Stimulated activated CD4-positive, alpha-beta T cell treated with anti-CD3 and anti-CD28 coated beads, Interleukin-4, amount 100 ng/mL, for 48 hours (primary cell): ENCODE results near the gene ADARB2.

Experiments
- DNase-seq, 2 donors: peaks; one replicate each; pipeline ENCODE4 v3.0.0-alpha.2; 2020; ENCODE audit warnings: low read depth in 2 of 2

ADARB2 gene

DNA sequence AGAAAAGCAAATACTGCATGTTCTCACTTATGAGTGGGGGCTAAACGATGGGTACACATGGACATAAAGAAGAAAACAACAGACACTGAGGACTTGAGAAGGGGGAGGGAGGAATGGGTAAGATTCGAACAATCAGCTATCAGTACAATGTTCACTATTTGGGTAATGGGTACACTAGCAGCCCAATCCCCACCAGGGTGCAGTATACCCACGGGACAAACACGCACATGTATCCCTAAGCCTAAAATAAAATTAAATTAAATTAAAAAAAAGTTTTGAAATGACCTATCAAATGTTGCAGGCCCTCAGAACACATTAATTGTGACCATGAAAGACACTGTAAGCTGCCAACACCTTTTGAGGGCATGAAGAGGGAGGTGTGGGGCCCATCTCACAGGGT lies 365.1 kb downstream of the ADARB2 start:
- no peak for DNase-seq

- no peak for DNase-seq
Measured at GRCh38 chr10:1370298-1370697, 367.0 kb downstream of the ADARB2 start.

DNA sequence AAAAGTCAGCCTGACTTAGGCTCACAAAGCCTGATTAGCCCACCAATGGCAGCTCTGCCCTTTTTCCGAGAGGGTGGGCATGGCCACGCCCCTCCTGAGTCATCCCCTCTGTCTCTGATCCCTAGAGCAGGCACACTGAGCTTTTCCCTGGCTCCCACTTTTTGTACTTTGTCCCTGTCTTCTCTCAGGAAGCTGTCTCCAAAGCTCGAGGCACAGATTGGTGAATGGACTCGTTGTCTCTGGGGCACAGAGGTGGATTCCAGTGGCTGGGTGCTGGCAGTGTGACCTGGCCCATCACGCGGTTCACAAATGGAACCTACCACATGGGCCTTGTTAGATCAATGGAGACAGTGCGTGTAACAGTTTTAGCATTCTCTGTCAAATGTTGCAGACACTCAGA lies 367.7 kb downstream of the ADARB2 start:
- DNase-seq: no peak

GRCh38 chr10:1369197-1369596 lies 368.1 kb downstream of the ADARB2 start:
- DNase-seq: no peak

GRCh38 chr10:1368842-1369171 lies 368.5 kb downstream of the ADARB2 start:
- peak; percentile 27 to 29 for DNase-seq

- no peak for DNase-seq
Measured at GRCh38 chr10:1367938-1368841, 369.1 kb downstream of the ADARB2 start.

GRCh38 chr10:1366811-1367425 lies 370.4 kb downstream of the ADARB2 start:
- no peak for DNase-seq

GRCh38 chr10:1366322-1366691 lies 371.0 kb downstream of the ADARB2 start:
- no peak for DNase-seq

DNA sequence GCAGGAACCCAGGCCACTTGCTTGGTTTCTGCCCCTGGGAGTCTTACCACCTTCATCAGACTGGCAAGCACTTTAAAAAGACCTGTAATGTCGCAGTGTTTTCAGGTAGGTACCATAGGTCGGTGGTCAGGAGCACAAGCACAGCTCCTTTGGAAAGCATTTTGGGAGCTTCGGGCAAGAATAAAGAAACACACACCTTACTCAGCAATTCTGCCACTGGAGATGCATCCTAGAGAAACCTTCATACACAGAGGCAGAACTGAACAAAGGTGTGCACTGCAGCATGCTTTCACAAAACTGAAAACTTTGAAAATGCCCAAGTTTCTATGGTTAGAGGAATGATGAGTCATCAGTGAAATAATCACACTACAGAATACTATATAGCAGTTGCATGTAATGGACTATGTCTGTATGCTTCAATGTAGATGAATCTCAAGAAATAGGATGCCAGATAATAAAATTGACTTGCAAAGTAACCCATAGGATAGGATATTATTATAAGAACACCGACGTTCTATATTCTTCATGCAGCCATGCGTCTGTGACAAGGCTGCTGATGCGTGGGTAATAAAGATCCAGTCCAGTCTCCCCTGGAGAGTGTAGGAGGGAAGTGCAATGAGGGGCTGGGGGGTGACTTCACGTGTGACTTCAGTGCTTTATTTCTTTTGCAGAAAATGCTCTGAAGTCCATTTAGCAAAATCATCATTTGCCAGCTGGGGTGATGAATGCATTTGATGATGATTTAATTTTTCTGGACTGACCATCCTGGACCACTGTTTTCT lies 371.6 kb downstream of the ADARB2 start:
- DNase-seq: no peak

- no peak for DNase-seq
Measured at GRCh38 chr10:1364151-1364910, 373.0 kb downstream of the ADARB2 start.

DNA sequence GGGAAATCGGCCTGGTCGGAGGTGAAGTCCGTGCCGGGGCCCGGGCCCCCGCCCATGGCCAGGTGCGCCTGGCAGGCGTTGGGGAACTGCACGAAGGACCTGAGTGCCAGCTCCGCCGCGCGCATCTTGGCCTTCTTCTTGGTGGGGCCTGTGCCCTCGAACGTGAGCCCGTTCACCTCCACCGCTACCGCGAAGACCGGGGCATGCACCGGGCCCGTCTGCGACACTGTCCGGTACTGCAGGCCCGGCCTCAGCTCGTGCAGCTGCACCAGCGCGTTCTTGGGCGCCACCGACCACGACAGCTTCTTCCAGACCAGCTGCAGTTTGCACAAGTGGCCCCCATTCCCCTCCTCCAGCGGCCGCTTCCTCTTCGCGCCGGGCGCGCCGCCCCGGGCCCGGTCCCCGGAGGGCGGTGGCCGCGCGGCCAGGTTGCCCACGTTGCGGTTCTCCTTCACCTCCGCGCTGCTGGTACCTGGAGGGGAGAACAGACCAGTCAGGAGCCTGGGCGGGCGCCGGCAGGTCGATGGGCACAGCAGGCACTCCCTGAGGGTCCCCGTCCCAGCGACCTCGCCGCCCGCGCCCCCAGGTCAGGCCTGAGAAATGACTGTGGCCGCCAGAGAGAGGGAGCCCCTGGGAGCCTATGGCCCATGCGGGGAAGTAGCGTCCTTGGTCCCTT lies 373.7 kb downstream of the ADARB2 start:
- no peak for DNase-seq

- DNase-seq: no peak
Measured at GRCh38 chr10:1362589-1363445, 374.5 kb downstream of the ADARB2 start.

DNA sequence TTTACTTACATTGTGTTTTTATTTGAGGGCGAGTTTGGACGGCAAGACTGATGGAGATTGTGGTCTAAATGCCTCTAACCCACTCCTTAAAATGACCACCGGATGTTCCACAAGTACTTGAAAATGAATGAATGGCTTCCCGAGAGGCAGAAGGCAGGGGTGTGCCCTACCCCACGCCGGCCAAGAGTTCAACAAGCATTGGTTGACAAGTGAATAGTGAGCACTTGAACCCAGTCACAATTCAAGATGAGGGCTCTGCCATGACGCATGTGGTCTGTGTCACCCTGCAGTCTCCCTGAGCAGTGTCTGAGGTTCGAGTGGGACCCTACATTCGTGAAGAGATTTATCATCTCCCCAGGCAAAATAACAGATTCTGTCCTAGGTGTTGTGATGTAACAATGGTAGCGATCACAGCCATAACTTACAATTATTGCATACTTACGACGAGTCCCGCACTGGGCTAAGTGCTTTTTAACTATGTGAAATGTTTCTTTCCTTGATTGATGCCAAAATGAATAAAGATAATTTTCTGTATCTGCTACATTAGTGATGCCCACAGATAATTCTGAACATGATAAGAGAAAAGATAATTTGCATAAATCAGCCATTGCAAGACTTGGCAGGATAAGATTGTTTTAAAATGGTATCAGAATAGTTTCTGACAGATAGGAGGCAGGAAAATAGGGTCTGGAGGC lies 375.8 kb downstream of the ADARB2 start:
- DNase-seq: no peak

DNA sequence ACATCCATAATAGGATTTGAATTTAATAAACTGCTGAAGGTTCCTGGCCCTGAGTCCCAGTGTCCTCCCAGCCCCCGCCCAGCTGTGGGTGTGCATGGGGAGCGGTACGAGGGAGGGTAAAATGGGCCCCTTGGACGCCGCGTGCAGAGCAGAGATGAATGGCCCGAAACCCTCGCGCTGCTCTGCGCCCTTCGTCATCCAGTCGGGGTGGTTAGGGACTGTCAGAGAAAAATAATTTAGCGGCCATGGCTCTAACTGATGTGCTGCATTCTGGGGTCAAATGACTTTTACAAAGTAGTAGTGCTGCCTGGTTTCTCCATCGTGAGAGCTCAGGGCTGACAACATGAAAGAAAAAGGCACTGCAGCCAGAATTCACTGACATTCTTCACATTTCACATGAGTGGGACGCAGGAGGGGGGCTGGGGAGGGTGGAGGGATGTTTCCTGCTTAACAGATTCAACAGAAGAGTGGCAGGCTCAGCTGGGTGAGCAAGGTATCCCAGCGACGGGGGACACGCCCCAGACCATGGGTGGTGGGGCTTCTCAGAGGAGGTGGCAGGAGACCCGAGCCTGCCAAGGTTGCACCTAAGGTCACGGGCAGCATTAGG lies 376.7 kb downstream of the ADARB2 start:
- DNase-seq: no peak

DNA sequence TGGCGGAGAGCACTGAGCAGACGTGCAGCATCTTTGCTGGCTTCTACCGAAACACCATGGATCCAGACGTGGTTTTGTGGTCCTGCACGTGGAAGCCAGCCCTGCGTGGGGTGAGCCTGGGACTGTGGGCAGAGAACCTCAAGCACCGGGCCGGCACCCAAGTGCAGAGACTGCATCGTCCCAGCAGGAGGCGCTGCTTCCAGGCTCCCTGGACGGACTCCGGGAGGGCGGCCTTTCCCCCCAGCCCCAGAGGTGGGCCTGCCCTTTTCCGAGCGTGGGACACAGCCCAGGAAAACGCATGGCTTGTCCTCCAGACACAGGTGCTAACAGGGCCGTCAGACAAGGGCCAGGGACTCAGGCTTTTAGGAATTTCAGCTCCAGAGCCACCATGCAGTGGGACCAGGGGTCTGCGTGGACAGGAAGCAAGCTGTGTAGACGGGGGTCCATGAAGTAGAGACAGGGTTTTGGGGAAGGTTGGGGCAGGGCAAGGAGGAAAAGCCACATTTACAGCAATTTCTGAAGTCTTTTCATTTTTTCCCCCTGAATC lies 377.2 kb downstream of the ADARB2 start:
- DNase-seq: peak in 1 of 2 donors; percentile 6

- no peak for DNase-seq
Measured at GRCh38 chr10:1359626-1359955, 377.7 kb downstream of the ADARB2 start.

GRCh38 chr10:1358860-1359625 lies 378.3 kb downstream of the ADARB2 start:
- peak in 1 of 2 donors; percentile 5 for DNase-seq

- DNase-seq: no peak
Measured at GRCh38 chr10:1358147-1358546, 379.2 kb downstream of the ADARB2 start.
